GM20000 (cell line): ENCODE results near the gene MAP4.

Experiments
- DNase-seq: peaks from one replicate; pipeline ENCODE4 v3.0.0; 2012; ENCODE audit warnings: low spot score
- TF ChIP-seq, protein P1 (sequence below): IDR thresholded peaks from 2 replicates; pipeline ENCODE4 v1.5.1; 2012; ENCODE audit warnings: mild to moderate bottlenecking, control low read depth; ENCODE audit errors: extremely low read depth, missing control alignments

MAP4 gene

DNA sequence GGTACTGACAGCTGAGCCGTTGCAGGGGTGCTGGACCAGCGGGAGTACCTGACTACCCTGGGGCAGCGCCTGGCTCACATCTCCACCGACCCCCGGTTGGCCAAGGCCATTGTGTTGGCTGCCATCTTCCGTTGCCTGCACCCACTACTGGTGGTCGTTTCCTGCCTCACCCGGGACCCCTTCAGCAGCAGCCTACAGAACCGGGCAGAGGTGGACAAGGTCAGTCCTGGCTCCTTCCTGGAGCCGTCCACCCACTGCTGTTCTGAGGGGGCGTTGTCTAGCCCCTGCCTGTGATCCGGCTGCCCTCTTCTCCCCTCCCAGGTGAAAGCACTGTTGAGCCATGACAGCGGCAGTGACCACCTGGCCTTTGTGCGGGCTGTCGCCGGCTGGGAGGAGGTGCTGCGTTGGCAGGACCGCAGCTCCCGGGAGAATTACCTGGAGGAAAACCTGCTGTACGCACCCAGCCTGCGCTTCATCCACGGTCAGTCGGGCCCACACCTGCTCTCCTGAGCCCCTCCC, 167.6 kb downstream of the MAP4 start:
- TF ChIP-seq, protein P1, sequence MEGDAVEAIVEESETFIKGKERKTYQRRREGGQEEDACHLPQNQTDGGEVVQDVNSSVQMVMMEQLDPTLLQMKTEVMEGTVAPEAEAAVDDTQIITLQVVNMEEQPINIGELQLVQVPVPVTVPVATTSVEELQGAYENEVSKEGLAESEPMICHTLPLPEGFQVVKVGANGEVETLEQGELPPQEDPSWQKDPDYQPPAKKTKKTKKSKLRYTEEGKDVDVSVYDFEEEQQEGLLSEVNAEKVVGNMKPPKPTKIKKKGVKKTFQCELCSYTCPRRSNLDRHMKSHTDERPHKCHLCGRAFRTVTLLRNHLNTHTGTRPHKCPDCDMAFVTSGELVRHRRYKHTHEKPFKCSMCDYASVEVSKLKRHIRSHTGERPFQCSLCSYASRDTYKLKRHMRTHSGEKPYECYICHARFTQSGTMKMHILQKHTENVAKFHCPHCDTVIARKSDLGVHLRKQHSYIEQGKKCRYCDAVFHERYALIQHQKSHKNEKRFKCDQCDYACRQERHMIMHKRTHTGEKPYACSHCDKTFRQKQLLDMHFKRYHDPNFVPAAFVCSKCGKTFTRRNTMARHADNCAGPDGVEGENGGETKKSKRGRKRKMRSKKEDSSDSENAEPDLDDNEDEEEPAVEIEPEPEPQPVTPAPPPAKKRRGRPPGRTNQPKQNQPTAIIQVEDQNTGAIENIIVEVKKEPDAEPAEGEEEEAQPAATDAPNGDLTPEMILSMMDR, result no peak
- no peak for DNase-seq

DNA sequence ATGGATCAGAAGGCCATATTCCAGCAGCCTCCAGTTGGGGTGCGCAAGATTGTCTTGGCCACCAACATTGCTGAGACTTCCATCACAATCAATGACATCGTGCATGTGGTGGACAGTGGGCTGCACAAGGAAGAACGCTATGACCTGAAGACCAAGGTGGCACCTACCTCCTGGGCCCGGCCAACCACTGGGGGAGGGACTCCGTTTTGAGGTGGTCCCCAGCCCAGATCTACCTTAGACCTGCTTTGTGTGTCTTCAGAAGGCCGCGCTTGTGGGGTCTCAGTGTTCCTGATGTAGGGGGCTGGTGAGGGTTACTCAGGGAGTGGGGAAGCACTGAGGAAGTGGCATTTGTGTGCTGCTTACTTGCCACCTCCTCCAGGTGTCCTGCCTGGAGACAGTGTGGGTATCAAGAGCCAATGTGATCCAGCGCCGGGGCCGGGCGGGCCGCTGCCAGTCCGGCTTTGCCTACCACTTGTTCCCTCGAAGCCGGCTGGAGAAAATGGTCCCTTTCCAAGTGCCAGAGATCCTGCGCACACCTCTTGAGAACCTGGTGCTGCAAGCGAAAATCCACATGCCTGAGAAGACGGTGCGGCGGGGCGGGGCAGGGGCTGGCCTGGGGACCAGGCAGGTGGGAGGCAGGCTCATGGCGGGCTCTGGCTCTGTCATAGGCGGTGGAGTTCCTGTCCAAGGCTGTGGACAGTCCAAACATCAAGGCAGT, 168.3 kb downstream of the MAP4 start:
- TF ChIP-seq, protein P1, result no peak
- no peak for DNase-seq

DNA sequence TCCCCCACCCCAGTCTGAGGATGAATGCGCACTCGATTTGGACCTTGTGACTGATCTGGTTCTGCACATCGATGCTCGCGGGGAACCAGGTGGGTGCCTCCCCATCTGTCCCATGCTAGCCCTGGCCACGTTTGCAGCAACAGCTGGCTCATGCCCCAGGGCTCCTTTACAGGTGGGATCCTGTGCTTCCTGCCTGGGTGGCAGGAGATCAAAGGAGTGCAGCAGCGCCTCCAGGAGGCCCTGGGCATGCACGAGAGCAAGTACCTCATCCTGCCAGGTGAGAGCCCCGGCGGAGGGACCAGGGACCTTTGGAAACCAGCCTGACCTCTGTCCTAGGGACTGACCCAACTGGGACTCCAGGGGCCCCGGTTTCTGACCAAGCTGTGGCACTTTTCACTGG, 169.0 kb downstream of the MAP4 start:
- DNase-seq, result no peak

DNA sequence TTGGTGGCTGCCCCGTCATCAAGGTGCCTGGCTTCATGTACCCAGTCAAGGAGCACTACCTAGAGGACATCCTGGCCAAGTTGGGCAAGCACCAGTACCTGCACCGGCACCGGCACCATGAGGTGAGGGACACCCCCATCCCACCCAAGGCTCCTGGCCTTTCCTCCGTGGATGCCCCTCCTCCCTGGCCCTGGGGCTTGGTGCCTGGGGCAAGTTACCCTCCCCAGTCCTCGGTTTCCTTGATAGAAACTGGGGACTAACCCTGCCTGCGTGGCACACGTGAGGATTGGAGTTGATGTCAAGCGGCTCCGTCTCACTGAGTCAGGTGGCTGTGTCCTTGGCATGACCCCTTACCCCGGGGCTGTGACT, 169.4 kb downstream of the MAP4 start:
- TF ChIP-seq, protein P1, result no peak
- no peak for DNase-seq

More for the DNA sequence above, 169.0 kb downstream of the MAP4 start:
- TF ChIP-seq, protein P1, result no peak

DNA sequence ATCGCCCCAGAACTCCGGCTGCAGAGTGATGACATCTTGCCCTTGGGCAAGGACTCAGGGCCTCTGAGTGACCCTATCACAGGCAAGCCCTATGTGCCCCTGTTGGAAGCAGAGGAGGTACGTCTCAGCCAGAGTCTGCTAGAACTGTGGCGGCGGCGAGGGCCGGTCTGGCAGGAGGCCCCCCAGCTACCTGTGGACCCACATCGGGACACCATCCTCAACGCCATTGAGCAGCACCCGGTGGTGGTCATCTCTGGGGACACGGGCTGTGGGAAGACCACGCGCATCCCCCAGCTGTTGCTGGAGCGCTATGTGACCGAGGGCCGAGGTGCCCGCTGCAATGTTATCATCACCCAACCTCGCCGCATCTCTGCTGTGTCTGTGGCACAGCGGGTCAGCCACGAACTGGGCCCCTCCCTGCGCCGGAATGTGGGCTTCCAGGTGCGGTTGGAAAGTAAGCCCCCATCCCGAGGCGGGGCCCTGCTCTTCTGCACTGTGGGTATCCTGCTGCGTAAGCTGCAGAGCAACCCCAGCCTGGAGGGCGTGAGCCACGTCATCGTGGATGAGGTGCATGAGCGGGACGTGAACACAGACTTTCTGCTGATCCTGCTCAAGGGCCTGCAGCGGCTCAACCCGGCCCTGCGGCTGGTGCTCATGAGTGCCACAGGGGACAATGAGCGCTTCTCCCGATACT, 169.9 kb downstream of the MAP4 start:
- TF ChIP-seq, protein P1, result no peak
- DNase-seq, result no peak

DNA sequence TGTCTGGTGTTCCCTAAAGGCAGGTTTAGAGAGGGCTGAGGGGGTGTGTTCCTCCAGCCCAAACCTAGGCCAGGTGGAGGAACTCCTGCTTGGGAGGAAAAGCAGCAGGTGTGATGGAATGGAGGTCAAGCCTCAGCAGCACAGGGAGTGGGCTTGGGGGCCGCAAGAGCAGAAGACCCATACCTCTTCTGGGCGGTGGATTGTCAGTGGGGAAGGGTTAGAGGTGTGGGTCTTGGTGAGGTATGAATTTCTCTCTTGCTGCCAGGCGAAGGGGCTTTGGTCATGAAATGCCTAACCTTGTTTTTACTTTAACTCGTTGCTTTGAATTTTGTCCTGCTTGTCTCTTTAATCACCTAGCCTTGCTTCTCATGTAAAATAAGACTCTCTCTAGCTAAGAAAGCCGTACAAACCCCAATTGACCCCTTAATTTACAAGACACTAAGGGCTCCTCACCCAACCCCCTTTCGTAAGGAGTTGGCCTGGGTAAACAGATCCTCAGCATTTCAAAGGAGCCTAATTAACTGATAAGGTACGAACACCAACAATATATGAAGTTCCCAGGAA, 174.3 kb downstream of the MAP4 start:
- TF ChIP-seq, protein P1, result no peak
- DNase-seq, result no peak

DNA sequence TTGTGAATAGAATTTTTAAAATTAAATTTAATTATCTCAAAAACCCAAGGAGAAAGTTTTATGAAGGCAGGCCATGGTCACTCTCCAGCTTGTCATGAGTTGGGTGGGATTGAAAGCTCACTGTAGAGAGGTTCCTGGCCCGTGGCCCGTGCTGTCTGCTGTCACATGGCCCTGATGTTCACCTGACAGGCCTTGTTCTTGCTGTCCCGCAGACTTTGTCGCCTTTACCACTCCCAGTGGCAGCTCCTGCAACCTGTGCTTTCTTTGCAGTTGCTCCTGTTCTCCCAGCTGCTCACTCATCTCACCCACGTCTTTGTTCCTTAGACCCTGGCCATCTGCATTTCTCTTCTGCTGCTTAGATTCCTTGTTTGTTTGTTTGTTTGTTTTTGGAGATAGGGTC, 177.7 kb downstream of the MAP4 start:
- TF ChIP-seq, protein P1, result no peak
- no peak for DNase-seq
